ENCODE measurements around the gene PRKN. TPM values are rescaled to one million over a fixed set of nuclear protein-coding genes. Genes with fewer than 3 reads are reported as not detected.

The PRKN gene
- total RNA-seq, 2 donors from 2014 or later, result 3.3 to 4.8 TPM

GRCh38 chr6:161649068-161649467 is 1078.5 kb downstream of the PRKN start:
- Mint-ChIP-seq H3K36me3 (ENCODE audit: low read depth) (no peaks in the 10 kb centered on the region), H3K27ac (no peak overlapping the region), H3K27me3 (ENCODE audit: insufficient read depth) (no peaks in the 10 kb centered on the region), H3K4me3 (no peak overlapping the region), H3K4me1 (no peaks in the 10 kb centered on the region), H3K9me3 (no peaks in the 10 kb centered on the region)
- TF ChIP-seq CTCF (conservative IDR thresholded peaks at IDR 0.05), result no peak
- Histone ChIP-seq H3K4me1 (ENCODE audit: control insufficient read depth, insufficient read depth, low read length) (no peaks in the 10 kb centered on the region), H3K36me3 (ENCODE audit: control insufficient read depth, insufficient read depth, low read length) (no peaks in the 10 kb centered on the region), H3K4me3 (ENCODE audit: low read length) (no peak overlapping the region), H3K9me3 (ENCODE audit: control insufficient read depth, low read length) (no peaks in the 10 kb centered on the region), H3K9ac (ENCODE audit: extremely low read depth, low read length, poor library complexity, severe bottlenecking) (no peak overlapping the region), H3K27ac (ENCODE audit: low read depth, low read length) (no peak overlapping the region), H3K27me3 (ENCODE audit: control insufficient read depth, insufficient read depth, low read length, poor library complexity, severe bottlenecking) (no peaks in the 10 kb centered on the region)
- 91% methylated on average over 2 of the region's 2 CpGs; no CpG with 5 or more reads in 1 of the 2 experiments for WGBS, 2 experiments (ENCODE audit: insufficient coverage in 1 of 2, insufficient read length in 1 of 2)
- DNase-seq, result no peak

DNA sequence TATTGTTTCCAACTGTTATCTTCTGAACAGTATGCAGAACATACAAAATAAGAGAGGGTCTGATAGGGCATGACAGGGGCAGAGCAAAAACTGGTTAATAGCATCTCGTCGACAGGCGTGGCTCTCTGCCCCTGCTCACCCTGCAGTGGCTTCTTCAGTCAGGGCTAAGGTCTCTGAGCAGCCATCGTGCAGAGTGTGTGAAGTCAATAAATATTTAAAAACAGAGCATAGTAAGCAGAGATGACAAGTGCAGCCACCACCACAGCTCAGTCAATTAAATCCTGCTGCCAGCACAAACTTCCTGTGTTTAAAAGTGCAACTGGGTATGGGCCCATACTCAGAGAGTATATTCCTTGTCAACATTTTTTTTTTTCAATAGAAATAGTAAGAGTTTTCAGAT is 1080.3 kb downstream of the PRKN start:
- H3K4me3 Mint-ChIP-seq, result no peak overlapping the region
- H3K27ac ChIP-seq (ENCODE audit: low read depth, low read length), result no peak overlapping the region
- no peaks in the 10 kb centered on the region for H3K4me1 ChIP-seq (ENCODE audit: control insufficient read depth, insufficient read depth, low read length)
- no peaks in the 10 kb centered on the region for H3K36me3 Mint-ChIP-seq (ENCODE audit: low read depth)
- no peak overlapping the region for H3K9ac ChIP-seq (ENCODE audit: extremely low read depth, low read length, poor library complexity, severe bottlenecking)
- H3K27ac Mint-ChIP-seq, result no peak overlapping the region
- H3K9me3 Mint-ChIP-seq, result no peaks in the 10 kb centered on the region
- H3K4me1 Mint-ChIP-seq, result no peaks in the 10 kb centered on the region
- H3K36me3 ChIP-seq (ENCODE audit: control insufficient read depth, insufficient read depth, low read length), result no peaks in the 10 kb centered on the region
- DNase-seq, result no peak
- no peak overlapping the region for H3K4me3 ChIP-seq (ENCODE audit: low read length)
- no peaks in the 10 kb centered on the region for H3K9me3 ChIP-seq (ENCODE audit: control insufficient read depth, low read length)
- 94 to 96% methylated on average over 3 to 4 of the region's 4 CpGs for WGBS, 2 experiments (ENCODE audit: insufficient coverage in 1 of 2, insufficient read length in 1 of 2)
- no peaks in the 10 kb centered on the region for H3K27me3 ChIP-seq (ENCODE audit: control insufficient read depth, insufficient read depth, low read length, poor library complexity, severe bottlenecking)
- no peak for TF ChIP-seq CTCF (conservative IDR thresholded peaks at IDR 0.05)
- no peaks in the 10 kb centered on the region for H3K27me3 Mint-ChIP-seq (ENCODE audit: insufficient read depth)

DNA sequence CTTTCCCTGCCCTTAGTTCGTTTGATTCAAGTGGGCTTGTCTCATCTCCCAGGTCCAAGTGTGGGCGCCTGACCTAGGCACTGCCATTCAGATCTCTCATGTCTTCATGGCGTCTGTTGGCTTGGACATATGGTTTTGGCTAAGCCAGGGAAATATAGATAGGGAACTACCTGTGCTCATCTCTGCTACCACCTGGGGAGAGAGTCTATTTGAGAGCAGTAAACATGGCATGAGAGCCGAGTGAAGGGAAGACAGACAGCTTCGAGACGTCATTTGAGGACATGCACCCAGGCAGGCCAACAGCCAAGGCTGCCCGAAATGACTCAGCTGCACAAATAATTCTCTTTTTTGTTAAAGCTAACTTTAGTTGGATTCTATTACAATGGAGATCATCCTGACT is 1083.0 kb downstream of the PRKN start:
- Mint-ChIP-seq H3K4me1 (peaks cover 12% of the 10 kb centered on the region), H3K27me3 (ENCODE audit: insufficient read depth) (no peaks in the 10 kb centered on the region), H3K9me3 (no peaks in the 10 kb centered on the region), H3K4me3 (no peak overlapping the region), H3K27ac (no peak overlapping the region), H3K36me3 (ENCODE audit: low read depth) (no peaks in the 10 kb centered on the region)
- H3K27ac ChIP-seq (ENCODE audit: low read depth, low read length), result no peak overlapping the region
- 67 to 72% methylated on average over 5 to 7 of the region's 7 CpGs for WGBS, 2 experiments (ENCODE audit: insufficient coverage in 1 of 2, insufficient read length in 1 of 2)
- H3K36me3 ChIP-seq (ENCODE audit: control insufficient read depth, insufficient read depth, low read length), result no peaks in the 10 kb centered on the region
- no peaks in the 10 kb centered on the region for H3K27me3 ChIP-seq (ENCODE audit: control insufficient read depth, insufficient read depth, low read length, poor library complexity, severe bottlenecking)
- H3K9ac ChIP-seq (ENCODE audit: extremely low read depth, low read length, poor library complexity, severe bottlenecking), result no peak overlapping the region
- no peak for TF ChIP-seq CTCF (conservative IDR thresholded peaks at IDR 0.05)
- H3K4me1 ChIP-seq (ENCODE audit: control insufficient read depth, insufficient read depth, low read length), result no peaks in the 10 kb centered on the region
- no peak overlapping the region for H3K4me3 ChIP-seq (ENCODE audit: low read length)
- H3K9me3 ChIP-seq (ENCODE audit: control insufficient read depth, low read length), result no peaks in the 10 kb centered on the region
- DNase-seq, result no peak

Data from endodermal cell (in vitro differentiated cells).